ENCODE data around the gene CENPF. TPM values are rescaled to one million over a fixed set of nuclear protein-coding genes. Genes with fewer than 3 reads are reported as not detected.
"Not testable (repeated sequence)": the region's sequence is repeated elsewhere in the genome, so short reads cannot be mapped to it uniquely, and the experiment has no call there.

Gene CENPF
- polyA plus RNA-seq, 1 donor: 30.3 TPM

DNA sequence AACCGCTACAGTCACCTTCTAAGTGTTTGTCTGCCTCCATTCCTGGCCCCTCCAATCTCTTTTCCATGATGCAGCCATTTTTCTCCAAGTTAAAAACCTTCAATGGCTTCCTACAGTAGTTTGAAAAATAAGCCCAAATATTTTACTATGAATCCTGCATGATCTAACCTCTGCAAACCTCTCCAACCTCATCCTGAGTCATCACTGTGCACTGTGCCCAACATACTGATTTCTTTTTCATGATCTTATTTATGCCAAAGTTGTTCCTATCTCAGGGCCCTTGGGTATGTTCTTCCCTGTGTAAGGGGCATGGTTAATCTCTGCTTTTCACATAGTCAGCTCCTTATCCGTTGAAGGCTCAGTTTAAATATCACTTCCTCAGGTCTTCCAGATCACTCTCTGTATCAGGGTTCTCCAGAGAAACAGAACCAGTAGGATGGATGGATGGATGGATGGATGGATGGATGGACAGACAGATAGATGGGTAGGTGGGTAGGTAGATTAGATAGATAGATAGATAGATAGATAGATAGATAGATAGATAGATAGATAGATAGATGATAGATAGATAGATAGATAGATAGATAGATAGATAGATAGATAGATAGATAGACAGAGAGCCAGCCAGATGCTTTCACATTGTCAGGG lies 33.5 kb upstream of the CENPF start:
- no CpG with 5 or more reads among the region's 2 CpGs for WGBS (ENCODE audit: insufficient coverage, low lambda C conversion rate)
- no peak overlapping the region for H3K27ac ChIP-seq (ENCODE audit: low read length)
- no peak overlapping the region for H3K4me3 ChIP-seq (ENCODE audit: low read length)

DNA sequence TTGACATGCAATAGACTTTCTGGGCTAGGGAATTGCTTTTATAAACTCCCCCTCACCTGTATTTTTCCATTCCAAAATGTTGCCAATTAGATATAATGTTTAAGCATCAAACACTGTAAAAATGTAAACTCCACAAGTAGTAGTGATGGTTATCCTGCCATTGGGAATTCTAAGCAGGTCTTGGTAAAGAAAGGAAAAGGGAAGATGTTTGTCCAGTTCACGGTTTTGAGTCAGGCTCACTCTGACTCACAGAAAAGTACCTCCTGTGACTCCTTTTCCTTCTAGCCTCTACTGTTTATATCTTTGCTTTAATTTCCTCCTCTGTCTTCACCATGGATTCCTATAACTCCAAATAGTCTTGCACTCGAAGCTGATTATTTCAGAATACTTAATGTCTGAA lies 32.6 kb upstream of the CENPF start:
- no peaks in the 10 kb centered on the region for H3K36me3 ChIP-seq (ENCODE audit: control insufficient read depth, insufficient read depth, low read length)
- no peaks in the 10 kb centered on the region for H3K4me1 ChIP-seq (ENCODE audit: control insufficient read depth, insufficient read depth, low read length)
- H3K27ac ChIP-seq (ENCODE audit: low read length): no peak overlapping the region
- WGBS (ENCODE audit: insufficient coverage, low lambda C conversion rate): no CpG with 5 or more reads among the region's 2 CpGs
- DNase-seq: no peak
- no peaks in the 10 kb centered on the region for H3K9me3 ChIP-seq (ENCODE audit: control insufficient read depth, low read depth, low read length)
- H3K27me3 ChIP-seq (ENCODE audit: control insufficient read depth, insufficient read depth, low read length): no peaks in the 10 kb centered on the region
- H3K4me3 ChIP-seq (ENCODE audit: low read length): no peak overlapping the region

More for the DNA sequence above, 33.5 kb upstream of the CENPF start:
- Histone ChIP-seq H3K27me3 (ENCODE audit: control insufficient read depth, insufficient read depth, low read length) (no peaks in the 10 kb centered on the region), H3K4me1 (ENCODE audit: control insufficient read depth, insufficient read depth, low read length) (no peaks in the 10 kb centered on the region), H3K9me3 (ENCODE audit: control insufficient read depth, low read depth, low read length) (no peaks in the 10 kb centered on the region), H3K36me3 (ENCODE audit: control insufficient read depth, insufficient read depth, low read length) (no peaks in the 10 kb centered on the region)
- DNase-seq: no peak

DNA sequence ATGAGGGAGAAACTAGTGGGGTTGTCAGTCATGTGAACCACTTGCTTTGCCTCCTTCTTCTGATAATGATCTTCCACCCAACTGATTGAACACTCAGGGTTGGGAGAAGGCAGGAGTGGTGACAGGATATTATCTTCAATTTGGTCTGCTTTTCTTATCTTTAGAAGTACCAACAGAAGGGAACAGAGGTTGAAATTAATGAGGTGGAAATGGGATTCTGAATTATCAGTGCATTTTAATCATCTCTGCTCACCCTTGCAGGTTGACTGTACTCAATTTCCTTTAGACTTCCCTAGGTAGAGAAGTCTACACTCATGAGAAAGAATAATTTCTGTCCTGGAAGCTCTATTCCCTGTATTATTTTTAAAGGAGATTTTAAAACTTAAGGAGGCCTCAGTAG lies 31.7 kb upstream of the CENPF start:
- Histone ChIP-seq H3K27me3 (ENCODE audit: control insufficient read depth, insufficient read depth, low read length) (no peaks in the 10 kb centered on the region), H3K36me3 (ENCODE audit: control insufficient read depth, insufficient read depth, low read length) (no peaks in the 10 kb centered on the region), H3K4me3 (ENCODE audit: low read length) (no peak overlapping the region), H3K4me1 (ENCODE audit: control insufficient read depth, insufficient read depth, low read length) (no peaks in the 10 kb centered on the region), H3K9me3 (ENCODE audit: control insufficient read depth, low read depth, low read length) (no peaks in the 10 kb centered on the region), H3K27ac (ENCODE audit: low read length) (no peak overlapping the region)
- no peak for DNase-seq

DNA sequence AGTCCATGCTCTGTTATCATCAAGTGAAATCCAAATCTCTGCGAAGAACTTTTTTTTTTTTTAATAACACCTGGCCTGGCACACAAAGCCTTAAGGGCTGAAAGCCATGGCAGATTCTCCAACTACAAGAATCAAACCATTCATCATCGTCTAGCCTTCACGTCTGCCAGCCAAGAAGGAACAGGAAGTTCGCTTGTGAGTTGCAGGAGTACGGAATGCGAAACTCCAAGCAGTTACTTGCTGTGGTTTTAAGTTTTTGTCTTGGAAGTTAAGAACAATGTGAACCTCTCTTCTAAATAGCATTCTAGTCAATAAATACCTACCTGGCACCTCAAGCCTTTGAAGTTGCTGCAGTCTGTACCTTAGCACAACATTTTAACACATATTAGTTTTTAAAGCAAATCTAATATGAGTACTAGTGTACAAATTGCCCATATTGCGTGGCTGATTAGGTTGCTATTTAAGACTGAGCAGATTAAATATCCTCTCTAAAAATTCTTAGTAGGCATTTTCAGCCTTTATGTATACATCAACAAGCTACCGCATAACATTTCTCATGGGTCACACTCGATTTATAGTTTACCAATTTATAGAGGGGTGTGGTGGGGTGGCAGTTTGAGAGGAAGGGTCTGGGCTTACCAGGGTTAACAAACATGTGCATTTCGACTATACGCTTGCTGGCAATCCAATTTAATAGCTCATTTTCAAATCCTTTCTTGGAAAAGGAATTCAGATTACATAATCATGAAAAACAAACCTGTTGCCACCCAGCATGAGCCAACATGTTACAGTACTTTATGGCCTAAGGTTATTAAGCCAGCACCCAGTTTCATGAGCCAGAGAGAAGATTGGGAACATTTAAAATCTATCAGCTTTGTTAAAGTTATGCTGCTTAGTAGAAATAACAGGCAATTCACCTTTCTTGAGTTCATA lies 29.3 kb upstream of the CENPF start:
- 100% methylated on average over 1 of the region's 11 CpGs for WGBS (ENCODE audit: insufficient coverage, low lambda C conversion rate)
- peaks cover 3% of the 10 kb centered on the region for H3K9me3 ChIP-seq (ENCODE audit: control insufficient read depth, low read depth, low read length)

DNA sequence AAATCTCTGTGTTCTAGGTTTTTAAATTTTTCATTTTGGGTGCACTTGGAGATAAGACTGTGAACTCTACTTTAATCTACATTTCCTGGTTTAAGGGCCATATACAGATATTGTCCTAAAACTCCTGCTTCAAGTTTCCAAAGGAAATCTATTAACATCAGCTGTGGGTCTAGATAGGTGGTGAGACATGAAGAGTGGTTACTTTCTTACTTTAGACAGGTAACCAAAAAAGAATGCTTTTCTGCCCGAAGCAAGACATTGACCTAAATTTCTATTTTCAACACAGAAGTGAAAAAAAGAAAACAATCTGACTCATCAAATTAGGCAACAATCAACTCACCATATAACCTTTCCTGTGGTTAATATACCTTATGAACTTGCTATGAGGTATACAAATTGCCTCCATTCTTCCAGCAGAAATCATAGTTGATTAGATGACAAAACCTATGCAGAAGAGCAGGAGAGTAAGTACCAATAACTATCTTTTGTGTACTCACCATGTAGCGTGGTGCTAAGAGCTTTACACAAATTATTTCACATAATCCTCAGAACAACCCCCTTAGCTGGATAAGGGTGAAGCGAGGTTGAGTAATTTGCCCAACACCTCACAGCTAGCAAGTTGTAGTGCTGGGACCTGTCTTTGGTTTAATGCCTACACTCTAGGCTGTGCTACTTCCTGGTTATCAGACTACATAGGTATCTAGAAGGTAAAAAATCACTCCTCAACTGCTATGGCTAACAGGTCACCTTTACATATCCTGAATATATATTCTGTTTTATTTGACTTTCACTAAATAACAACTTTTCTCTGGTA lies 28.2 kb upstream of the CENPF start:
- no peaks in the 10 kb centered on the region for H3K36me3 ChIP-seq (ENCODE audit: control insufficient read depth, insufficient read depth, low read length)
- H3K4me1 ChIP-seq (ENCODE audit: control insufficient read depth, insufficient read depth, low read length): no peaks in the 10 kb centered on the region
- no peaks in the 10 kb centered on the region for H3K27me3 ChIP-seq (ENCODE audit: control insufficient read depth, insufficient read depth, low read length)
- no peak overlapping the region for H3K27ac ChIP-seq (ENCODE audit: low read length)
- no peak for DNase-seq
- H3K4me3 ChIP-seq (ENCODE audit: low read length): no peak overlapping the region
- H3K9me3 ChIP-seq (ENCODE audit: control insufficient read depth, low read depth, low read length): peaks cover 3% of the 10 kb centered on the region
- 100% methylated on average over 1 of the region's 3 CpGs for WGBS (ENCODE audit: insufficient coverage, low lambda C conversion rate)

More for the DNA sequence above, 29.3 kb upstream of the CENPF start:
- no peaks in the 10 kb centered on the region for H3K36me3 ChIP-seq (ENCODE audit: control insufficient read depth, insufficient read depth, low read length)
- H3K27me3 ChIP-seq (ENCODE audit: control insufficient read depth, insufficient read depth, low read length): no peaks in the 10 kb centered on the region
- no peaks in the 10 kb centered on the region for H3K4me1 ChIP-seq (ENCODE audit: control insufficient read depth, insufficient read depth, low read length)
- no peak overlapping the region for H3K27ac ChIP-seq (ENCODE audit: low read length)
- no peak overlapping the region for H3K4me3 ChIP-seq (ENCODE audit: low read length)
- no peak for DNase-seq

DNA sequence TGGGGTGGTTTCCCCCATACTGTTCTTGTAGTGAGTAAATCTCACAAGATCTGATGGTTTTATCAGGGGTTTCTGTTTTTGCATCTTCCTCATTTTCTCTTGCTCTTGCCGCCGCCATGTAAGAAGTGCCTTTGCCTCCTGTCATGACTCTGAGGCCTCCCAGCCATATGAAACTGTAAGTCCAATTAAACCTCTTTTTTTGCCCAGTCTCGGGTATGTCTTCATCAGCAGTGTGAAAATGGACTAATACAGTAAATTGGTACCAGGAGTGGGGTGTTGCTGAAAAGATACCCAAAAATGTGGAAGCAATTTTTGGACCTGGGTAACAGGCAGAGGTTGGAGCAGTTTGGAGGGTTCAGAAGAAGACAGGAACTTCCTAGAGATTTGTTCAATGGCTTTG lies 26.9 kb upstream of the CENPF start:
- H3K27me3 ChIP-seq (ENCODE audit: control insufficient read depth, insufficient read depth, low read length); H3K4me1 ChIP-seq (ENCODE audit: control insufficient read depth, insufficient read depth, low read length); H3K9me3 ChIP-seq (ENCODE audit: control insufficient read depth, low read depth, low read length); DNase-seq; H3K36me3 ChIP-seq (ENCODE audit: control insufficient read depth, insufficient read depth, low read length); H3K27ac ChIP-seq (ENCODE audit: low read length); H3K4me3 ChIP-seq (ENCODE audit: low read length): not testable (repeated sequence)
- WGBS (ENCODE audit: insufficient coverage, low lambda C conversion rate): 100% methylated on average over 2 of the region's 3 CpGs

DNA sequence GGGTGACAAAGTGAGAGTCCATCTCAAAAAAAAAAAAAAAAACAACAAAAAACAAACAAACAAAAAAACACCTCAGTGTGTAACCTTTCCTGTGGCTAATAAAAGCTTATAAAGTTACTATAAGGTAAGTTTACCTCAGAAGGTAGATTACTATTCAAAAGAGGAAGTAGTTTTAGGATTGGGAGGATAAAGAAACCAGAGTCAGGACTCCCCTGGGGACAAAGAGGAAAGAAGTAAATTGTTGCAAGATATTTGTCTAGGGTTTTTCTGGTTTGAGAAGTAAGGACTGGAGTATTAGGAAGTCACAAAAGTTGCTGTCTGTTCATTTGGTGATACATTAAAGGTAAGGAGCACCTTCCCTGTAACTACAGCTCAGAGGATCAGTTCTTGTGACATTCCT lies 23.8 kb upstream of the CENPF start:
- Histone ChIP-seq H3K27me3 (ENCODE audit: control insufficient read depth, insufficient read depth, low read length) (no peaks in the 10 kb centered on the region), H3K9me3 (ENCODE audit: control insufficient read depth, low read depth, low read length) (peaks cover 3% of the 10 kb centered on the region), H3K4me1 (ENCODE audit: control insufficient read depth, insufficient read depth, low read length) (no peaks in the 10 kb centered on the region), H3K27ac (ENCODE audit: low read length) (no peak overlapping the region), H3K4me3 (ENCODE audit: low read length) (no peak overlapping the region), H3K36me3 (ENCODE audit: control insufficient read depth, insufficient read depth, low read length) (no peaks in the 10 kb centered on the region)
- no peak for DNase-seq

DNA sequence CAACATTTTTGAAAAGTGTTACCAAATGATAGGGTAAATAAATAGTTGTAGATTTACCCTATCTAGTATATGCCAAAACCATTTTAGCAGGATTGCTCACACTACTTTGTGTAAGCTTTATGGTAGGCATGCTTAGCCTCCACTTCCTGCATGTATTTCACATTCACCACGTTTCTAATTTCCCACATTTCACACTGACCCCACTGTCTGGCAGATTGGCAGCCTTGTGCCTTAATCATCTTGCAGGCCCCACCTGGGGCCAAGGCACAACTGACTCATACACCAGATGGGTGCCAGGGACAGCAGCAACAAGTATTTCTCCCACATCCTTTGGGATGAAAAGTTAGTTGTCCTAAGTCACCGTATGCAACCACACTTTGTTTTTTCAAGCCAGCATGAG lies 21.2 kb upstream of the CENPF start:
- 40% methylated on average over 1 of the region's 2 CpGs for WGBS (ENCODE audit: insufficient coverage, low lambda C conversion rate)
- no peak for DNase-seq
- H3K27ac ChIP-seq (ENCODE audit: low read length): no peak overlapping the region

DNA sequence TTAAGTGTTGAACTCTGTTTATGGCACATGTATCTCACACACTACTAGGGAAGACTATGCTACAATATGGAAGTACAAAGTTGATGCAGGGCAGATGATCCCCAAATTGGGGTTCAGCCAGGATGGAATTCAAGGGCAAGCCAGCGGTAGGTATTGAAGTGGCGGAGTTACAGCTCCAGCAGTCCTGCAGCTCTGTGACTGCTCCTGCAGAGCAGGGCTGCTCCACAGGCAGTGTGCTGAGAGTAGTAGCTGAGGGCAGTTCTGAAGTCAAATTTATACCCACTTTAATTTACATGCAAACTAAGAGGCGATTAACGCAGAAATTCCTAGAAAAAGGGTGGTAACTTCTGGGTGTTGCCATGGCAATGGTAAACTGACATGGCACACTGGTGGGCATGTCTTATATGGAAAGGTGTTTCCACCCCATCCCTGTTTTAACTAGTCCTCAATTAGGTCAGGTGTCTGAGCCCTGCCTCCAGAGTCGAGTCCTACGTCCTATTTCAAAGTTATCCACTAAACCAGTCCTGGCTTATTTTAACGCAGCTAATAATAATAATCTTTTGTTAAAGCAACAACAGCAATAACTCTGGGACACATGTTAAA lies 20.6 kb upstream of the CENPF start:
- no peak overlapping the region for H3K27ac ChIP-seq (ENCODE audit: low read length)

More for the DNA sequence above, 21.2 kb upstream of the CENPF start:
- Histone ChIP-seq H3K36me3 (ENCODE audit: control insufficient read depth, insufficient read depth, low read length) (no peaks in the 10 kb centered on the region), H3K9me3 (ENCODE audit: control insufficient read depth, low read depth, low read length) (peaks cover 3% of the 10 kb centered on the region), H3K4me3 (ENCODE audit: low read length) (no peak overlapping the region), H3K27me3 (ENCODE audit: control insufficient read depth, insufficient read depth, low read length) (no peaks in the 10 kb centered on the region), H3K4me1 (ENCODE audit: control insufficient read depth, insufficient read depth, low read length) (no peaks in the 10 kb centered on the region)

DNA sequence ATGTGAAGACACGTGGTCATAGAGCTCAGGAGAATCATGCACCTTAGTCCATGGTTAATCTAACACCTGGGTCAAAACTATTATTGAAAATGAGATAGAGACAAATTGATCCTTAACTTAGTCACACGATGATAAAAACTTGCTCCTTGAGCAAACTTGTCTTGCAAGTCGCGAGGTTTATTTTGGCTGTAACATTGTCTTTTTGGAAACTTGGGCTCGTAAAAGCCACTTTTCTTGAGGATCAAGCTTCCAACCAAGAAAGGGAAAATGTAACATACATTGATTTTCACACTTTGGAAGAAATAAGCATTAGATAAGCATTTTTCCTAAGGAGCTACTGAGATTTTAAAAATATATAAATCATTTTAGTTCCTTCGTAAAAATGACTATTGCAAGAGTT lies 19.9 kb upstream of the CENPF start:
- H3K4me1 ChIP-seq (ENCODE audit: control insufficient read depth, insufficient read depth, low read length): no peaks in the 10 kb centered on the region
- H3K36me3 ChIP-seq (ENCODE audit: control insufficient read depth, insufficient read depth, low read length): no peaks in the 10 kb centered on the region
- no peaks in the 10 kb centered on the region for H3K27me3 ChIP-seq (ENCODE audit: control insufficient read depth, insufficient read depth, low read length)
- H3K27ac ChIP-seq (ENCODE audit: low read length): no peak overlapping the region
- H3K9me3 ChIP-seq (ENCODE audit: control insufficient read depth, low read depth, low read length): no peaks in the 10 kb centered on the region
- DNase-seq: no peak
- WGBS (ENCODE audit: insufficient coverage, low lambda C conversion rate): 59% methylated on average over 3 of the region's 6 CpGs
- H3K4me3 ChIP-seq (ENCODE audit: low read length): no peak overlapping the region

More for the DNA sequence above, 20.6 kb upstream of the CENPF start:
- no peaks in the 10 kb centered on the region for H3K4me1 ChIP-seq (ENCODE audit: control insufficient read depth, insufficient read depth, low read length)
- no peak for DNase-seq
- no CpG with 5 or more reads among the region's 7 CpGs for WGBS (ENCODE audit: insufficient coverage, low lambda C conversion rate)
- no peak overlapping the region for H3K4me3 ChIP-seq (ENCODE audit: low read length)
- no peaks in the 10 kb centered on the region for H3K27me3 ChIP-seq (ENCODE audit: control insufficient read depth, insufficient read depth, low read length)
- no peaks in the 10 kb centered on the region for H3K9me3 ChIP-seq (ENCODE audit: control insufficient read depth, low read depth, low read length)
- H3K36me3 ChIP-seq (ENCODE audit: control insufficient read depth, insufficient read depth, low read length): no peaks in the 10 kb centered on the region
